K562 (cell line): ENCODE data around the gene UHRF1. TPM values are rescaled to one million over a fixed set of nuclear protein-coding genes. Genes with fewer than 3 reads are reported as not detected.

Experiments
- GABPA ChIP-seq: fragments of 200-800 bp; sonication (Bioruptor generic); conservative IDR thresholded peaks from 2 replicates; pipeline ENCODE4 v1.6.1; 2016; ENCODE audit warnings: low read depth, missing genetic modification characterization, missing compliant biosample characterization
- GABPB1 ChIP-seq: sonication (generic); formaldehyde crosslinking; IDR thresholded peaks from 2 replicates; pipeline ENCODE4 v1.8.0; 2022; ENCODE audit warnings: mild to moderate bottlenecking, missing genetic modification reagents
- L3MBTL2 ChIP-seq: fragments of 450-650 bp; IDR thresholded peaks from 2 replicates; pipeline ENCODE4 v1.6.1; 2016; ENCODE audit warnings: mild to moderate bottlenecking, moderate library complexity
- MYNN ChIP-seq, 2 experiments: sonication (generic); formaldehyde crosslinking in 1 of 2; IDR thresholded peaks; 2 replicates each; pipeline versions ENCODE4 v1.5.0 to v1.6.1; 2016 to 2020; ENCODE audit warnings: antibody characterized with exemption in 1 of 2, missing genetic modification reagents in 1 of 2
- RNF2 ChIP-seq: sonication (generic); IDR thresholded peaks from 2 replicates; pipeline ENCODE4 v1.6.1; 2016
- SAP30 ChIP-seq: fragments of 200-600 bp; sonication (generic); IDR thresholded peaks from 2 replicates; pipeline ENCODE4 v1.6.1; 2012; ENCODE audit warnings: borderline replicate concordance, low read depth, mild to moderate bottlenecking, moderate library complexity, low read length, control low read depth, inconsistent platforms; ENCODE audit not compliant: insufficient read depth, poor library complexity, severe bottlenecking
- ZFX ChIP-seq: sonication (generic); formaldehyde crosslinking; IDR thresholded peaks from 2 replicates; pipeline ENCODE4 v1.8.0; 2022; ENCODE audit warnings: mild to moderate bottlenecking, missing genetic modification reagents, moderate library complexity
- ZNF551 ChIP-seq: fragments of 250-450 bp; sonication (Bioruptor Pico); IDR thresholded peaks from 2 replicates; pipeline ENCODE4 v1.5.0; 2021; ENCODE audit warnings: mild to moderate bottlenecking, moderate library complexity
- ZNF696 ChIP-seq: fragments of 250-450 bp; sonication (Bioruptor Pico); conservative IDR thresholded peaks from 2 replicates; pipeline ENCODE4 v1.4.0; 2020; ENCODE audit warnings: mild to moderate bottlenecking, moderate library complexity
- polyA plus RNA-seq, 8 experiments: library from polyadenylated mRNA; depleted of rRNA in 4 of 8; stranded (reverse) in 5 of 8; unstranded in 3 of 8; fragments of >200 nt; fragmentation: Nextera tagmentation in 2 of 8; fragmentation: Illumina TruSeq in 1 of 8; extraction: Ambion mirVana in 2 of 8; extraction: Trizol in 1 of 8; gene quantifications; 2 replicates each; pipeline versions ENCODE4 v1.2.1 to v1.2.3, GENCODE V29; 2011 to 2014; ENCODE audit warnings: inconsistent platforms in 1 of 8, missing spikeins in 1 of 8
- total RNA-seq, 7 experiments: library from RNA; depleted of rRNA in 6 of 7; stranded (reverse); fragments of >200 nt in 6 of 7; fragmentation: Illumina TruSeq in 2 of 7; extraction: Trizol in 2 of 7; gene quantifications; 2 replicates each; pipeline versions ENCODE4 v1.2.1 to v1.2.3, GENCODE V29; 2011 to 2021; ENCODE audit warnings: low replicate concordance in 1 of 7
- TF ChIP-seq, protein P1 (sequence below): fragments of 450-650 bp; IDR thresholded peaks from 2 replicates; pipeline ENCODE4 v1.6.1; 2018; ENCODE audit not compliant: partially characterized antibody
- TF ChIP-seq, protein P2 (sequence below), 2 experiments: IDR thresholded peaks; 2 replicates each; pipeline ENCODE4 v1.6.1; 2011; ENCODE audit warnings: borderline replicate concordance in 1 of 2, control low read depth in 1 of 2, low read depth in 1 of 2, low read length in 1 of 2, mild to moderate bottlenecking in 1 of 2, mixed read lengths in 1 of 2, moderate library complexity in 1 of 2; ENCODE audit not compliant: insufficient read depth in 1 of 2, insufficient read length in 1 of 2, poor library complexity in 1 of 2, severe bottlenecking in 1 of 2; ENCODE audit errors: extremely low read depth in 1 of 2
- TF ChIP-seq, protein P3 (sequence below), 3 experiments: fragments of 200-800 bp in 1 of 3; sonication (Bioruptor generic) in 1 of 3; sonication (generic) in 1 of 3; formaldehyde crosslinking in 1 of 3; IDR thresholded peaks; 2 replicates each; pipeline versions ENCODE4 v1.6.1 to v1.8.0; 2016 to 2022; ENCODE audit warnings: mild to moderate bottlenecking in 2 of 3, missing compliant biosample characterization in 2 of 3, missing genetic modification characterization in 2 of 3, missing genetic modification reagents in 1 of 3
- TF ChIP-seq, protein P4 (sequence below): sonication (generic); formaldehyde crosslinking; IDR thresholded peaks from 2 replicates; pipeline ENCODE4 v1.9.0; 2022; ENCODE audit warnings: mild to moderate bottlenecking, missing genetic modification reagents
- TF ChIP-seq, protein P5 (sequence below): fragments of 450-650 bp; IDR thresholded peaks from 2 replicates; pipeline ENCODE4 v1.6.1; 2017; ENCODE audit warnings: antibody characterized with exemption, mild to moderate bottlenecking

The UHRF1 gene
- total and polyA plus RNA-seq, 9 of the 15 experiments (the other 6 are each of a cell fraction or from before 2014, with no cell fraction given) = 6.0 to 101 (median 30.9) TPM

DNA sequence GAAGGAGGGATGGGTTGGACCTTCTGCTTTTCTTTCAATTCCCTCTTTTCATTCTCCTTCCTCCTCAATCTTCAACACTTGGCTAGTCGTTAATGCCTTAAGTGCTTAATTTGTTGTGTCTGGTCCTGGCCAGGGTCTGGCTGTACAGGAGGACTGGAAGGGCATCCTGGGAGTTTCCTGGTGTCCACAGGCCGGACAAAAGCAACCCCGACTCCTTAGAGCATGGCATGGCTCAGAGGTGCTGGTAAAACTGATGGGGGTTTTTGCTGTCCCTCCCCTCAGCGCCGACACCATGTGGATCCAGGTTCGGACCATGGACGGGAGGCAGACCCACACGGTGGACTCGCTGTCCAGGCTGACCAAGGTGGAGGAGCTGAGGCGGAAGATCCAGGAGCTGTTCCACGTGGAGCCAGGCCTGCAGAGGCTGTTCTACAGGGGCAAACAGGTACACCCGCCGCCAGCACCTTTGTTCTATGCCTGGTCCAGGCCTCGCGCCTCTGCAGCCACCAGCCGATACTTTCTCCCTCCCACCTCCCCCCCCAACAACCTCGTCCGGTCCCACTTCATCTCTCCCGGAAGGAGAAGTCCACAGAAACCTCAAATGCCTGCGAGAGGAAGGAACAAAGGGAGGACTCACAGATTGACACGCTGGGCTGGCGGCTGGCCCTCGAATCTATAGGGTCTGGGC lies 1.4 kb downstream of the UHRF1 start (continued):
- TF ChIP-seq, protein P1, sequence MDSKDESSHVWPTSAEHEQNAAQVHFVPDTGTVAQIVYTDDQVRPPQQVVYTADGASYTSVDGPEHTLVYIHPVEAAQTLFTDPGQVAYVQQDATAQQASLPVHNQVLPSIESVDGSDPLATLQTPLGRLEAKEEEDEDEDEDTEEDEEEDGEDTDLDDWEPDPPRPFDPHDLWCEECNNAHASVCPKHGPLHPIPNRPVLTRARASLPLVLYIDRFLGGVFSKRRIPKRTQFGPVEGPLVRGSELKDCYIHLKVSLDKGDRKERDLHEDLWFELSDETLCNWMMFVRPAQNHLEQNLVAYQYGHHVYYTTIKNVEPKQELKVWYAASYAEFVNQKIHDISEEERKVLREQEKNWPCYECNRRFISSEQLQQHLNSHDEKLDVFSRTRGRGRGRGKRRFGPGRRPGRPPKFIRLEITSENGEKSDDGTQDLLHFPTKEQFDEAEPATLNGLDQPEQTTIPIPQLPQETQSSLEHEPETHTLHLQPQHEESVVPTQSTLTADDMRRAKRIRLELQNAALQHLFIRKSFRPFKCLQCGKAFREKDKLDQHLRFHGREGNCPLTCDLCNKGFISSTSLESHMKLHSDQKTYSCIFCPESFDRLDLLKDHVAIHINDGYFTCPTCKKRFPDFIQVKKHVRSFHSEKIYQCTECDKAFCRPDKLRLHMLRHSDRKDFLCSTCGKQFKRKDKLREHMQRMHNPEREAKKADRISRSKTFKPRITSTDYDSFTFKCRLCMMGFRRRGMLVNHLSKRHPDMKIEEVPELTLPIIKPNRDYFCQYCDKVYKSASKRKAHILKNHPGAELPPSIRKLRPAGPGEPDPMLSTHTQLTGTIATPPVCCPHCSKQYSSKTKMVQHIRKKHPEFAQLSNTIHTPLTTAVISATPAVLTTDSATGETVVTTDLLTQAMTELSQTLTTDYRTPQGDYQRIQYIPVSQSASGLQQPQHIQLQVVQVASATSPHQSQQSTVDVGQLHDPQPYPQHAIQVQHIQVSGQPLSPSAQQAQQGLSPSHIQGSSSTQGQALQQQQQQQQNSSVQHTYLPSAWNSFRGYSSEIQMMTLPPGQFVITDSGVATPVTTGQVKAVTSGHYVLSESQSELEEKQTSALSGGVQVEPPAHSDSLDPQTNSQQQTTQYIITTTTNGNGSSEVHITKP = peak; percentile 30
- TF ChIP-seq RNF2 (no peak), GABPB1 (CRISPR knock-in tag) (0 out of 2 replicates have a peak, but pooled peaks have one; percentile 40), MYNN (IDR thresholded peaks at IDR 0.05) (no peak), MYNN (CRISPR knock-in tag; IDR thresholded peaks at IDR 0.05) (no peak), ZNF696 (CRISPR knock-in tag) (no peak), ZNF551 (CRISPR knock-in tag) (no peak), GABPA (peak; percentile 56; the same call in 1 of the 2 replicates), SAP30 (peak; percentile 23), ZFX (CRISPR knock-in tag) (peak; percentile 51), L3MBTL2 (peak; percentile 78; the same call in 1 of the 2 replicates)
- TF ChIP-seq, protein P2, sequence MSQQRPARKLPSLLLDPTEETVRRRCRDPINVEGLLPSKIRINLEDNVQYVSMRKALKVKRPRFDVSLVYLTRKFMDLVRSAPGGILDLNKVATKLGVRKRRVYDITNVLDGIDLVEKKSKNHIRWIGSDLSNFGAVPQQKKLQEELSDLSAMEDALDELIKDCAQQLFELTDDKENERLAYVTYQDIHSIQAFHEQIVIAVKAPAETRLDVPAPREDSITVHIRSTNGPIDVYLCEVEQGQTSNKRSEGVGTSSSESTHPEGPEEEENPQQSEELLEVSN (IDR thresholded peaks at IDR 0.05; ENCODE audit: borderline replicate concordance in 1 of 2, extremely low read depth in 1 of 2, insufficient read depth in 1 of 2, insufficient read length in 1 of 2, low read depth in 1 of 2, low read length in 1 of 2, poor library complexity in 1 of 2, severe bottlenecking in 1 of 2) = peak; percentile 26 to 65
- TF ChIP-seq, protein P3, sequence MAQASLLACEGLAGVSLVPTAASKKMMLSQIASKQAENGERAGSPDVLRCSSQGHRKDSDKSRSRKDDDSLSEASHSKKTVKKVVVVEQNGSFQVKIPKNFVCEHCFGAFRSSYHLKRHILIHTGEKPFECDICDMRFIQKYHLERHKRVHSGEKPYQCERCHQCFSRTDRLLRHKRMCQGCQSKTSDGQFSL (CRISPR knock-in tag; IDR thresholded peaks at IDR 0.05) = peak; percentile 89
- TF ChIP-seq, protein P3 (tag; IDR thresholded peaks at IDR 0.05) = no peak
- TF ChIP-seq, protein P4, sequence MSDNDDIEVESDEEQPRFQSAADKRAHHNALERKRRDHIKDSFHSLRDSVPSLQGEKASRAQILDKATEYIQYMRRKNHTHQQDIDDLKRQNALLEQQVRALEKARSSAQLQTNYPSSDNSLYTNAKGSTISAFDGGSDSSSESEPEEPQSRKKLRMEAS (CRISPR knock-in tag) = peak; percentile 58
- TF ChIP-seq, protein P5, sequence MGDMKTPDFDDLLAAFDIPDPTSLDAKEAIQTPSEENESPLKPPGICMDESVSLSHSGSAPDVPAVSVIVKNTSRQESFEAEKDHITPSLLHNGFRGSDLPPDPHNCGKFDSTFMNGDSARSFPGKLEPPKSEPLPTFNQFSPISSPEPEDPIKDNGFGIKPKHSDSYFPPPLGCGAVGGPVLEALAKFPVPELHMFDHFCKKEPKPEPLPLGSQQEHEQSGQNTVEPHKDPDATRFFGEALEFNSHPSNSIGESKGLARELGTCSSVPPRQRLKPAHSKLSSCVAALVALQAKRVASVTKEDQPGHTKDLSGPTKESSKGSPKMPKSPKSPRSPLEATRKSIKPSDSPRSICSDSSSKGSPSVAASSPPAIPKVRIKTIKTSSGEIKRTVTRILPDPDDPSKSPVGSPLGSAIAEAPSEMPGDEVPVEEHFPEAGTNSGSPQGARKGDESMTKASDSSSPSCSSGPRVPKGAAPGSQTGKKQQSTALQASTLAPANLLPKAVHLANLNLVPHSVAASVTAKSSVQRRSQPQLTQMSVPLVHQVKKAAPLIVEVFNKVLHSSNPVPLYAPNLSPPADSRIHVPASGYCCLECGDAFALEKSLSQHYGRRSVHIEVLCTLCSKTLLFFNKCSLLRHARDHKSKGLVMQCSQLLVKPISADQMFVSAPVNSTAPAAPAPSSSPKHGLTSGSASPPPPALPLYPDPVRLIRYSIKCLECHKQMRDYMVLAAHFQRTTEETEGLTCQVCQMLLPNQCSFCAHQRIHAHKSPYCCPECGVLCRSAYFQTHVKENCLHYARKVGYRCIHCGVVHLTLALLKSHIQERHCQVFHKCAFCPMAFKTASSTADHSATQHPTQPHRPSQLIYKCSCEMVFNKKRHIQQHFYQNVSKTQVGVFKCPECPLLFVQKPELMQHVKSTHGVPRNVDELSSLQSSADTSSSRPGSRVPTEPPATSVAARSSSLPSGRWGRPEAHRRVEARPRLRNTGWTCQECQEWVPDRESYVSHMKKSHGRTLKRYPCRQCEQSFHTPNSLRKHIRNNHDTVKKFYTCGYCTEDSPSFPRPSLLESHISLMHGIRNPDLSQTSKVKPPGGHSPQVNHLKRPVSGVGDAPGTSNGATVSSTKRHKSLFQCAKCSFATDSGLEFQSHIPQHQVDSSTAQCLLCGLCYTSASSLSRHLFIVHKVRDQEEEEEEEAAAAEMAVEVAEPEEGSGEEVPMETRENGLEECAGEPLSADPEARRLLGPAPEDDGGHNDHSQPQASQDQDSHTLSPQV = peak; percentile 44; the same call in 1 of the 2 replicates
